Stimulated activated CD4-positive, alpha-beta T cell treated with anti-CD3 and anti-CD28 coated beads, TNF-alpha, amount 100 ng/mL, for 48 hours (primary cell): ENCODE measurements around the gene ADAM30.

Source experiments
- DNase-seq, 3 donors: peaks; one replicate each; pipeline ENCODE4 v3.0.0-alpha.2; 2020; ENCODE audit warnings: low read depth in 3 of 3

The ADAM30 gene

GRCh38 chr1:119908661-119909060 is 12.3 kb upstream of the ADAM30 start:
- DNase-seq, result no peak

DNA sequence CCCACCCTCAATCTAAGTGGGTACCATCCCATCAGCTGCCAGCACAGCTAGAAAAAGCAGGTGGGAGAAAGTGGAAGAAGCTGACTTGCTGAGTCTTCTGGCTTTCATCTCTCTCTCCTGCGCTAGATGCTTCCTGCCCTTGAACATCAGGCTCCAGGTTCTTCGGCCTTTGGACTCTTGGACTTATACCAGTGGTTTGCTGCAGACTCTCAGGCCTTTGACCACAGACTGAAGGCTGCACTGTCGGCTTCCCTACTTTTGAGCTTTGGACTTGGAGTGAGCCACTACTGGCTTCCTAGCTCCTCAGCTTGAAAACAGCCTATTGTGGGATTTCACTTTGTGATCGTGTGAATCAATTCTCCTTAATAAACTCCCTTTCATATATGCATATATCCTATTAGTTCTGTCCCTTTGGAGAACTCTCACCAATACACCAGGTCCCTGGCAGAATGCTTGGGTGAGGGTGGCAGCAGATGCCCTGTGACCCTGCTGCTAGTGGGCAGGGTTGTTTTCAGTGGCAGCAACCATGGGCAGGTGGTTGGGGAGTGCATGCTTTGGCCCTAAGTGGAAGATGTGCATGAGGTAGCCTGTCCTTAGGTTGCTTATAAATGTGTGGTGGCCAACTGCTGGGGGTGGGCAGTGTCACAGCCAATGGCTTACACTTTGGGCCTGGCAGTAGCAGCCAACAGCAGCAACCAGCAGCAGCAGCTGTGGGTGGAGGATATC is 10.8 kb upstream of the ADAM30 start:
- DNase-seq, result no peak

GRCh38 chr1:119903443-119903835 is 7.1 kb upstream of the ADAM30 start:
- DNase-seq, result no peak

GRCh38 chr1:119902775-119903442 is 6.6 kb upstream of the ADAM30 start:
- DNase-seq, result no peak

DNA sequence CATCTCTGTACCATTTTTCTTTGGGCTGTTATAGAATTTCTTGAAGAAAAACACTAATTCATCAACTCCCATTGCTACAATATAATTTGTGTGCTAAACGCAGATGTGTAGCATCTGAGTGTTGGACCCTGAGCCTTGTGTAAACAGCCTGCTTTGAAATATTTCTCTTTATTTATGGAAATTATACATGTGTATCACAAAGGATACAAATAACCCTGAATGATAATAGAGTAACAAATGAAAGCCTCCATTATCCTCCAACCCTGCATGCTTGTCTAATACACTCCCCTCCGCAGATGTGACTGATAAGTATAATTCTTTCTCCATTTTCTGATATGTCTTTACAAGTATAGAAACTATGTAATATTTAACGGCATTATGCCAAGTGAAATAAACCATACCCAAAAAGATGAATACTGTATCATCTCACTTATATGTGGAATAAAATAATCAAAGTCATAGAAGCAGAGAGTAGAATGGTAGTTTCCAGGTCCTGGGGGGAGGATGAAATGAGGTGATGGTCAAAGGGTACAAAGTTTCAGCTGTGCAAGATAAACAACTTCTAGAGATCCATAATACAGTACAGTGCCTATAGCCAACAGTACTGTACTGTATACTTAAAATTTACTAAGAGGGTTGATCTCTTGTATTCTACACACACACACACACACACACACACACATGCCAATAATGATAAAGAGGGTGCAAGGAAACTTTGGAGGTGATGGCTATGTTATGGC is 2.8 kb upstream of the ADAM30 start:
- no peak for DNase-seq

DNA sequence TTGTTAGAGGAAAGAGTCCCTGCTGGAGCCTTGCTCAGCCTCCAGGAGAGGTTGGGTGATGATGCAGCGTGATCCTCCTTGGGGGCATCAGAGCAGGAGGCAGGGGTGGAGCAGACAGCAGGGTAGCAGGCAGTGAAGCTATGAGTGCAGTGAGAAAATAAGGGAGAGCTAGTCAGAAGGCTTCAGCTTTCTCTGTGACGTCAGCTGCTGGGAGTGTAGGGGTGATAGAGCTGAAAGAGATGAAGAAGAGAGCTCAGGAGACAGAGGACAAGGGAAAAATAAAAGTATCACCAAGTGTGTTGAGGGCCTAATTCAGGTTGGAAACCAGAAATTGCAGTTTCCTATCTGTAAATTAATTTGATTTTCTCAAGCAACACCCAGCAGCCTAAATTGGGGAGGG is 2.2 kb upstream of the ADAM30 start:
- no peak for DNase-seq

GRCh38 chr1:119895102-119895501 is 1.2 kb downstream of the ADAM30 start:
- no peak for DNase-seq

GRCh38 chr1:119893827-119894700 is 2.3 kb downstream of the ADAM30 start:
- no peak for DNase-seq

GRCh38 chr1:119893238-119893791 is 3.0 kb downstream of the ADAM30 start:
- DNase-seq, result no peak

DNA sequence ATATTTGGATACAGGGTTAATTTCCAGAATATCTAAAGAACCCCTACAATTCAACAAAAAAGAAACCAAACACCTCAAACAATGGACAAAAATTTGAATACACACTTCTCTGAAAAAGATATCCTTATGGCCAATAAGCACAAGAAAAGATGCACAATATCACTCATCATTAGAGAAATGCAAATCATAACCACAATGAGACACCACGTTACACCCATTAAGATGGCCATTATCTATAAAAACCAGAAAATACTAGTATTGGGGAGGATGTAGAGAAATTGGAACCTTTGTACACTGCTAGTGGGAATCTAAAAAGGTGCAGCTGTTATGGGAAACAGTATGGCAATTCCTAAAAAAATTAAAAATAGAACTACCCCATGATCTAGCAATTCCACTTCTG is 4.9 kb downstream of the ADAM30 start:
- no peak for DNase-seq

- no peak for DNase-seq
These were observed 7.8 kb downstream of the ADAM30 start for GRCh38 chr1:119888476-119888875.

DNA sequence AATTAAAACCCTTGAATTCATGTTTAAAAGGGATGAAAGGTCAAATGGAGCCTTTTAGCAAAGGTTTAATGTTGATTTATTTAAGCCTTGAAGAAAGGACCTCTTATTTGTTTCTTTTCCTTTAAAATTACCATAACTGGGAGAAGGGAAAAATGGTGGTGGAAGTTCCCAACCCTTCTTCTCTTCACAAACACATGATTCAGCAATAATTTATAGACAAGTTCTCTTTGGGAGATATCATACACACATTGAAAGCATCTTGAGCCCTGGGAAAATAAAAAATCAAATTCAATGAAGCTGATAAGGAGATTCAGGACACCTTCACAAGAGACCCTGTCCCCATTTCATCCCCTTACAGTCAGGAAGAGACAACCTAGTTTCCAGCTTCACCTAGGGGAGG is 8.9 kb downstream of the ADAM30 start:
- DNase-seq, result no peak

GRCh38 chr1:119885903-119886783 is 10.2 kb downstream of the ADAM30 start:
- DNase-seq, result peak; percentile 31 to 45 (median 43)

GRCh38 chr1:119884711-119885110 is 11.6 kb downstream of the ADAM30 start:
- DNase-seq, result no peak

DNA sequence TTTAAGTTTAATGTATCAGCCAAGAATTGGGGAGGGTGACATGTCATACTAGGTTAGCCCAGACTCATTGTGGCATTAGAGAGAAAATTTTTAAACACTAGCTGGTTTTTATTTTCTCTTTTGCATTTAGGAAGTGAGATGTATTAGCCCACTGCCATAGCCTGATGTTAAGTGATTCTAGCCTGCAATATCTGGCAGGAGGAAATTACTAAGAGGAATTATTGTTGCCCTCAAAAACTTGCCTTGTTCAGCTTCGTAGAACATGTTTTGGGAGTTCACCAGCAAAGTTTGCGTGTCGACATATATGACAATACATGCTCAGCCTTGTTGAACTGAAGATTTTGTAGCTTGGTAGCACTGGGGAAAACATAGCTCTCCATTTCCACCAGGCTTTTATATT is 12.5 kb downstream of the ADAM30 start:
- DNase-seq, result no peak

DNA sequence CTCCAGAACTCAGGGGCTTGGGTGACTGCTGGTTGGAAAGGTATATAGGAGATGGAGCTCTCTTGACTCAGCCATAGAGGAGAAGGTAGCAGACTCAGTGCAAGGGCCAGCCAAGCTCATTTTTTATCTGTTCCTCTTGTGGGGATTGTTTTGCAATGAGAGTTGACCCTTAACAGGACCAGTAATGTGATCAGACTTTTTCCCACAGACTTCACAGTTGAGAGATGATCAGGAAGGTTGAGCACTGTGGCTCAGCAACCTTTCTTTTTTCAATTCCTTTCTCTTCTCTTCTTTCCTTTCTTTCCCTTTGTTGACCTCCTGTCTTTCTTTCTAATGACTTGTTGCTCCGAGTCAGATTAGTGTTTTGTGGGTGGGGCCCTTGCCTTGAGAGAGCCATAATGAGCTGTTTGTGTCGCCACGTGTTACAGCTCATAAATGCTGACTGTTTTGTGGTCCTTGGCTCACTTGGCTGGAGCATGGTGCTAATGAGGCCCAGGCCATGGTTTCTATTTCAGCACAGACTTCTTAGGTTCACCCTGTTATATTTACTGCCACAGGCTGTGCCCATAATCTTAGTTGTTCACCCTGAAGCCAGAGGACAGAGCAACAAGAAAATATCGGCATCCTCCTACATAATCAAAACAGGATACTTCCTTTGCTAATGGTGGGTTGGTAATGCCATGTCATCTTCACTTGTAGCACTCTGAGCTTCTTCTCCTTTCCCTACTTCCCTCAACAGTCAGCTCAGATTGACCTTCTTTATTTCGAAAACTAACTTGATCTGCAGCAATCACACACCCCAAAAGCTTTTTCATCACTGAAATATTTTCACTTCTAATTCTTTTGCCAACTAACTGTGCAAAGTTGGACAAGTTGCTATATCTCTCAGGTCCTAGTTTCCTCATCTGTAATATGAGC is 13.9 kb downstream of the ADAM30 start:
- DNase-seq, result no peak

- DNase-seq, result no peak
These were observed 16.5 kb downstream of the ADAM30 start for GRCh38 chr1:119879510-119880434.

- no peak for DNase-seq
These were observed 18.1 kb downstream of the ADAM30 start for GRCh38 chr1:119878171-119878570.
